Loucy (cell line): ENCODE results near the gene AKAP13.

Source experiments
- H2AFZ ChIP-seq: fragments of 200-600 bp; sonication (generic); 2 replicates; pipeline ENCODE4 v1.6.0; 2016; ENCODE audit warnings: antibody characterized with exemption, mild to moderate bottlenecking, low read length, moderate library complexity
- H3F3A ChIP-seq: fragments of 200-600 bp; 2 replicates; pipeline ENCODE4 v1.6.0; 2016; ENCODE audit warnings: antibody characterized with exemption, low read depth, mild to moderate bottlenecking
- H3K27me3 ChIP-seq: fragments of 200-600 bp; sonication (generic); 2 replicates; pipeline ENCODE4 v1.6.1; 2014; ENCODE audit warnings: low read length, mild to moderate bottlenecking; ENCODE audit not compliant: insufficient read depth, poor library complexity, severe bottlenecking
- H3K36me3 ChIP-seq: fragments of 200-600 bp; sonication (generic); 2 replicates; pipeline ENCODE4 v1.6.1; 2016; ENCODE audit warnings: low read length; ENCODE audit not compliant: insufficient read depth
- H3K4me1 ChIP-seq: fragments of 200-600 bp; sonication (generic); 2 replicates; pipeline ENCODE4 v1.5.1; 2014; ENCODE audit warnings: low read length, mild to moderate bottlenecking; ENCODE audit not compliant: insufficient read depth, poor library complexity, severe bottlenecking
- H3K4me2 ChIP-seq: fragments of 200-600 bp; sonication (generic); 2 replicates; pipeline ENCODE4 v1.6.0; 2014; ENCODE audit warnings: antibody characterized with exemption, low read length, low read depth, mild to moderate bottlenecking; ENCODE audit not compliant: poor library complexity, severe bottlenecking
- H3K4me3 ChIP-seq: fragments of 200-600 bp; sonication (generic); 2 replicates; pipeline ENCODE4 v1.5.1; 2014; ENCODE audit warnings: low read length, mild to moderate bottlenecking, mixed read lengths; ENCODE audit not compliant: poor library complexity, severe bottlenecking
- H3K79me2 ChIP-seq: fragments of 200-600 bp; sonication (generic); 2 replicates; pipeline ENCODE4 v1.6.1; 2014; ENCODE audit warnings: low read length; ENCODE audit not compliant: insufficient read depth
- H3K9ac ChIP-seq: fragments of 200-600 bp; sonication (generic); 2 replicates; pipeline ENCODE4 v1.6.0; 2014; ENCODE audit warnings: mild to moderate bottlenecking, low read depth, low read length, moderate library complexity; ENCODE audit not compliant: poor library complexity, severe bottlenecking
- H3K9me2 ChIP-seq: fragments of 200-600 bp; sonication (generic); replicated peaks from 2 replicates; pipeline ENCODE4 v1.6.1; 2016; ENCODE audit warnings: low read depth, low read length, mixed read lengths
- H3K9me3 ChIP-seq: fragments of 200-600 bp; sonication (generic); 2 replicates; pipeline ENCODE4 v1.6.1; 2014; ENCODE audit warnings: mild to moderate bottlenecking, antibody characterized with exemption, low read length, low read depth; ENCODE audit not compliant: insufficient read depth
- H4K20me1 ChIP-seq: fragments of 200-600 bp; sonication (generic); 2 replicates; pipeline ENCODE4 v1.6.0; 2014; ENCODE audit warnings: antibody characterized with exemption, low read length, mild to moderate bottlenecking; ENCODE audit not compliant: insufficient read depth, poor library complexity, severe bottlenecking
- EZH2phosphoT487 ChIP-seq: fragments of 200-600 bp; IDR thresholded peaks from 2 replicates; pipeline ENCODE4 v1.6.1; 2018; ENCODE audit warnings: antibody characterized with exemption, mild to moderate bottlenecking, moderate library complexity, borderline replicate concordance
- TF ChIP-seq, protein P1 (sequence below): fragments of 200-600 bp; sonication (generic); conservative IDR thresholded peaks from 2 replicates; pipeline ENCODE4 v1.5.1; 2014; ENCODE audit warnings: mild to moderate bottlenecking, antibody characterized with exemption, low read length

Gene AKAP13

DNA sequence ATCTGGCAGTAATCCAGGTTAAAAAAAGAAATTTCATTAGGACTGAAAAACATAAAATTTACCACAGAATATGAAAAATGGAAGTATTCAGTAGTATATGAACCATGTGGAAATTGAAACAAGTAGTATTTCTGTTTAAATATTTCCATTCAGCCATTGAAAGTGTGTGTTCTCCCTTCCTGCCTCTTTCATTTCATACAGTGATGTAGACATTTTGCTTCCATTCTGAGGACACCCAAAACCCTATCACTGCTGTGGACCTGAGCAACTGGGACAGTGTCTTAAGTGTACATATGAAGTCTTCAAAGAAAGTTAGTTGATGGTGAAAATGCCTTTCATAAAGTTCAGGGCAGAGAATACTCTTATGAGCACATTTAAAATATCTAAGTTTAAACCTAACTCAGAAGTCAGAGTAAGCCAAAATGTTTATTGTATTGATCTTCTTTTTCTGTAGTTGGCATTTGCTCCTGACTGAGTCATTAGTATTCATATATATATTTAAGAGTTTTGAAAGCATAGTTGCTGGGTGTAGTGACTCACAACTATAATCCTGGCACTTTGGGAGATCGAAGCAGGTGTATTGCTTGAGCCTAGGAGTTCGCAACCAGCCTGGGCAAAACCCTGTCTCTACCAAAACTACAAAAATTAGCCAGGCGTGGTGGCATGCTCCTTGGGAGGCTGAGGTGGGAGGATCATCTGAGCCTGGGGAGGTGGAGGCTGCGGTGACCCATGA, 215.6 kb downstream of the AKAP13 start:
- Histone ChIP-seq H3K36me3 (no peaks in the 10 kb centered on the region), H3K27me3 (no peaks in the 10 kb centered on the region), H2AFZ (no peak overlapping the region), H3K9me3 (no peaks in the 10 kb centered on the region), H3K4me3 (no peak overlapping the region), H3K9me2 (no peaks in the 10 kb centered on the region), H3K9ac (no peak overlapping the region), H3K4me1 (peaks cover 34% of the 10 kb centered on the region), H3F3A (peaks cover 4% of the 10 kb centered on the region; the same call in 1 of the 2 replicates), H4K20me1 (no peaks in the 10 kb centered on the region), H3K4me2 (peak overlapping the region; percentile 21), H3K79me2 (peaks cover 50% of the 10 kb centered on the region)
- TF ChIP-seq, protein P1, sequence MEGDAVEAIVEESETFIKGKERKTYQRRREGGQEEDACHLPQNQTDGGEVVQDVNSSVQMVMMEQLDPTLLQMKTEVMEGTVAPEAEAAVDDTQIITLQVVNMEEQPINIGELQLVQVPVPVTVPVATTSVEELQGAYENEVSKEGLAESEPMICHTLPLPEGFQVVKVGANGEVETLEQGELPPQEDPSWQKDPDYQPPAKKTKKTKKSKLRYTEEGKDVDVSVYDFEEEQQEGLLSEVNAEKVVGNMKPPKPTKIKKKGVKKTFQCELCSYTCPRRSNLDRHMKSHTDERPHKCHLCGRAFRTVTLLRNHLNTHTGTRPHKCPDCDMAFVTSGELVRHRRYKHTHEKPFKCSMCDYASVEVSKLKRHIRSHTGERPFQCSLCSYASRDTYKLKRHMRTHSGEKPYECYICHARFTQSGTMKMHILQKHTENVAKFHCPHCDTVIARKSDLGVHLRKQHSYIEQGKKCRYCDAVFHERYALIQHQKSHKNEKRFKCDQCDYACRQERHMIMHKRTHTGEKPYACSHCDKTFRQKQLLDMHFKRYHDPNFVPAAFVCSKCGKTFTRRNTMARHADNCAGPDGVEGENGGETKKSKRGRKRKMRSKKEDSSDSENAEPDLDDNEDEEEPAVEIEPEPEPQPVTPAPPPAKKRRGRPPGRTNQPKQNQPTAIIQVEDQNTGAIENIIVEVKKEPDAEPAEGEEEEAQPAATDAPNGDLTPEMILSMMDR = no peak
- TF ChIP-seq EZH2phosphoT487 = no peak

DNA sequence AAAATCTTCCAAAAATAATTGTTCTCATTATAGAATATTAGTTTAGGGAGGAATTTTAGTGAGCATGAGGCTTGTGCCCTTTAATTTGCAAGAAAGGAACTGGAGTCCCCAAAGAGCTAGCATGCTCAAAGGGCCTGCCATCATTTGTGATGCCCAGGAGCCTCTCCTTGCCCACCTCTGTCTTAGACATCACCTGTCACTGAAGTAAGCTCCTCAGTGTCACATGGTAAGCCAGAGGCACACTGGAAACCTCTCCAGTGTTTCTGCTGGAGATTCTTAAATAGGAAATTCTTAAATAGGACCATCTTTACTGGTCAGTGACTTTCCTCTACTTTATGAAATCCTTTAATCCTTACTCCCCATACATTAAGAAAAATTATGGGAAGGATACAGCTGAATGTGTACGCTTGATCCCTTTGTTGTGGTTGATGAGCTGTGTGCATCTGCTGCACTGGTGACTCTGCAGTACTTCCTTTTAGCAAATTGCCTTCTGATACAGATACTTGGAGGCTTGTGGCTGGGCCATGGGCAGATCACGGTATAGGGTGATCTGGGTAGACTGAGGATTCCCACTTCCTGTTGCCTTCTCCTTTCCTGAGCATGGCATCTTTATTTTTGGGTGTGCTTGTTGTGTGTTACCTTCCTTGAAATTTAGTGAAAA, 216.9 kb downstream of the AKAP13 start:
- H3K9me2 ChIP-seq = no peaks in the 10 kb centered on the region
- H3F3A ChIP-seq = peaks cover 4% of the 10 kb centered on the region; the same call in 1 of the 2 replicates
- no peaks in the 10 kb centered on the region for H3K27me3 ChIP-seq
- H3K36me3 ChIP-seq = no peaks in the 10 kb centered on the region
- no peak for TF ChIP-seq EZH2phosphoT487
- TF ChIP-seq, protein P1 = no peak
- H3K79me2 ChIP-seq = peaks cover 53% of the 10 kb centered on the region
- peaks cover 34% of the 10 kb centered on the region for H3K4me1 ChIP-seq
- H4K20me1 ChIP-seq = no peaks in the 10 kb centered on the region
- H3K9me3 ChIP-seq = no peaks in the 10 kb centered on the region
- peak overlapping the region; percentile 36 for H3K4me3 ChIP-seq
- H3K9ac ChIP-seq = no peak overlapping the region
- peak overlapping the region; percentile 60 for H3K4me2 ChIP-seq
- no peak overlapping the region for H2AFZ ChIP-seq

DNA sequence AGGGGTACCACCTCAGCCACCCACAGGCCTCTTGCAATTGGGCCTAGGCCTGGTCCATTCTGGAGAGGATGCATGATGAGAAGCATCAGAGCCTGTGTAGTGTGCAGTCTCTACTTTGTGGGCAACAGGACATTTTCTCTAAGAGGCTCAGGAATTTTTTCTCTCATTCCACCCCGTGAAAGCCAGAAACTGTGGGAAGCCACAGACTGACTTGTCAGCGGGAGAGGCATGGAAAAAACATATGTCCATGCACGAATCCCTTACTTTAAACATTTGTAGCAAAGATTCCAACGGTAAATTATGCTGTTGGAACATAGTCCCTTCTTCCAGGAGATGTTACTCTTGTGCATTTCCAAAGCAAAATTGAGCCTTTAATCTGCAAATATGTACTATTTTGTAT, 217.8 kb downstream of the AKAP13 start:
- TF ChIP-seq, protein P1 = no peak
- no peak for TF ChIP-seq EZH2phosphoT487
- Histone ChIP-seq H3K9me3 (no peaks in the 10 kb centered on the region), H3K36me3 (peaks cover 4% of the 10 kb centered on the region; the same call in 1 of the 2 replicates), H3K4me2 (no peak overlapping the region), H3F3A (peaks cover 4% of the 10 kb centered on the region; the same call in 1 of the 2 replicates), H3K9ac (no peak overlapping the region), H3K4me3 (no peak overlapping the region), H3K9me2 (no peaks in the 10 kb centered on the region), H4K20me1 (no peaks in the 10 kb centered on the region), H2AFZ (no peak overlapping the region), H3K27me3 (no peaks in the 10 kb centered on the region), H3K4me1 (peaks cover 34% of the 10 kb centered on the region), H3K79me2 (peaks cover 53% of the 10 kb centered on the region)
